WTC11 (cell line): Measurements from ENCODE around the gene STRA6. TPM values are rescaled to one million over a fixed set of nuclear protein-coding genes. Genes with fewer than 3 reads are reported as not detected.

ENCODE experiments used
- ATAC-seq: fragments of 200-7000 bp; cut with Tn5 transposase; 2 replicates; pipeline ENCODE4 v1.10.0; 2021; ENCODE audit warnings: mild to moderate bottlenecking, moderate library complexity
- CTCF ChIA-PET: fragments of 300-600 bp; sonication (Branson Sonifier 250); formaldehyde crosslinking; loops from one replicate; lab custom pipeline; 2021; ENCODE audit warnings: antibody characterized with exemption; lab: Charles Lee
- POLR2A ChIA-PET: fragments of 350-600 bp; sonication (Branson Sonifier 250); formaldehyde crosslinking; loops from one replicate; lab custom pipeline; 2021; ENCODE audit warnings: antibody characterized with exemption; lab: Charles Lee
- DNase-seq: peaks from one replicate; pipeline ENCODE4 v3.0.0; 2021; ENCODE audit warnings: low spot score
- H3K27ac Mint-ChIP-seq: 2 replicates; pipeline ENCODE4 v1.8.0; 2021; ENCODE audit warnings: mixed read lengths
- H3K27me3 Mint-ChIP-seq: 2 replicates; pipeline ENCODE4 v1.8.0; 2021; ENCODE audit warnings: low read depth, mild to moderate bottlenecking, moderate library complexity, mixed read lengths
- H3K36me3 Mint-ChIP-seq: 2 replicates; pipeline ENCODE4 v1.8.0; 2021; ENCODE audit warnings: mixed read lengths
- H3K4me1 Mint-ChIP-seq: 2 replicates; pipeline ENCODE4 v1.8.0; 2022; ENCODE audit warnings: mixed read lengths
- H3K4me3 Mint-ChIP-seq: 2 replicates; pipeline ENCODE4 v1.8.0; 2021; ENCODE audit warnings: mild to moderate bottlenecking, moderate library complexity, mixed read lengths
- H3K9me3 Mint-ChIP-seq: 2 replicates; pipeline ENCODE4 v1.8.0; 2021; ENCODE audit warnings: mixed read lengths
- ATF1 ChIP-seq: sonication (generic); formaldehyde crosslinking; IDR thresholded peaks from 2 replicates; pipeline ENCODE4 v1.8.1; 2023; ENCODE audit warnings: mild to moderate bottlenecking, moderate library complexity, missing genetic modification reagents
- FOXK1 ChIP-seq: sonication (generic); formaldehyde crosslinking; IDR thresholded peaks from 2 replicates; pipeline ENCODE4 v1.8.0; 2022; ENCODE audit warnings: mild to moderate bottlenecking, moderate library complexity, missing genetic modification reagents
- MYBL2 ChIP-seq: sonication (generic); formaldehyde crosslinking; IDR thresholded peaks from 2 replicates; pipeline ENCODE4 v1.8.1; 2023; ENCODE audit warnings: mild to moderate bottlenecking, moderate library complexity, missing genetic modification reagents
- NFYB ChIP-seq: sonication (generic); formaldehyde crosslinking; conservative IDR thresholded peaks from 2 replicates; pipeline ENCODE4 v1.8.0; 2022; ENCODE audit warnings: low read depth, missing genetic modification reagents
- RORB ChIP-seq: fragments of 250-450 bp; sonication (Bioruptor Pico); IDR thresholded peaks from 2 replicates; pipeline ENCODE4 v1.9.0; 2021; ENCODE audit warnings: mild to moderate bottlenecking
- SMAD4 ChIP-seq: sonication (generic); formaldehyde crosslinking; IDR thresholded peaks from 2 replicates; pipeline ENCODE4 v1.8.0; 2022; ENCODE audit warnings: mild to moderate bottlenecking, missing genetic modification reagents
- SP1 ChIP-seq: sonication (generic); formaldehyde crosslinking; conservative IDR thresholded peaks from 2 replicates; pipeline ENCODE4 v1.8.1; 2022; ENCODE audit warnings: missing genetic modification reagents
- TEAD1 ChIP-seq: sonication (generic); formaldehyde crosslinking; IDR thresholded peaks from 2 replicates; pipeline ENCODE4 v1.8.0; 2022; ENCODE audit warnings: mild to moderate bottlenecking, missing genetic modification reagents
- ZNF219 ChIP-seq: sonication (generic); formaldehyde crosslinking; IDR thresholded peaks from 2 replicates; pipeline ENCODE4 v1.8.0; 2023; ENCODE audit warnings: missing genetic modification reagents, mild to moderate bottlenecking, borderline replicate concordance
- ZNF317 ChIP-seq: sonication (generic); formaldehyde crosslinking; IDR thresholded peaks from 2 replicates; pipeline ENCODE4 v1.8.1; 2023; ENCODE audit warnings: low read depth, mild to moderate bottlenecking, moderate library complexity, missing genetic modification reagents, borderline replicate concordance
- ZNF396 ChIP-seq: fragments of 250-450 bp; sonication (Bioruptor Pico); IDR thresholded peaks from 2 replicates; pipeline ENCODE4 v1.8.0; 2021; ENCODE audit warnings: mild to moderate bottlenecking, moderate library complexity, borderline replicate concordance
- total RNA-seq: library from RNA; stranded (reverse); gene quantifications from 3 replicates; pipeline ENCODE4 v1.2.3, GENCODE V29; 2021
- TF ChIP-seq, protein P1 (sequence below): sonication (generic); formaldehyde crosslinking; IDR thresholded peaks from 2 replicates; pipeline ENCODE4 v1.8.0; 2023; ENCODE audit warnings: mild to moderate bottlenecking, missing genetic modification reagents
- TF ChIP-seq, protein P2 (sequence below): fragments of 250-450 bp; sonication (Bioruptor Pico); IDR thresholded peaks from 2 replicates; pipeline ENCODE4 v1.9.0; 2021; ENCODE audit warnings: mild to moderate bottlenecking
- TF ChIP-seq, protein P3 (sequence below): fragments of 250-450 bp; sonication (Bioruptor Pico); IDR thresholded peaks from 2 replicates; pipeline ENCODE4 v1.9.0; 2021; ENCODE audit warnings: mild to moderate bottlenecking
- TF ChIP-seq, protein P4 (sequence below): sonication (generic); formaldehyde crosslinking; IDR thresholded peaks from 2 replicates; pipeline ENCODE4 v1.8.1; 2023; ENCODE audit warnings: mild to moderate bottlenecking, missing genetic modification reagents
- TF ChIP-seq, protein P5 (sequence below): sonication (generic); formaldehyde crosslinking; IDR thresholded peaks from 2 replicates; pipeline ENCODE4 v1.8.1; 2023; ENCODE audit warnings: mild to moderate bottlenecking, missing genetic modification reagents, borderline replicate concordance
- TF ChIP-seq, protein P6 (sequence below): sonication (generic); formaldehyde crosslinking; conservative IDR thresholded peaks from 2 replicates; pipeline ENCODE4 v1.8.1; 2023; ENCODE audit warnings: mild to moderate bottlenecking, low read depth, missing genetic modification reagents, moderate library complexity

The STRA6 gene
- total RNA-seq, 1 experiment from 2014 or later, result 23.2 TPM

DNA sequence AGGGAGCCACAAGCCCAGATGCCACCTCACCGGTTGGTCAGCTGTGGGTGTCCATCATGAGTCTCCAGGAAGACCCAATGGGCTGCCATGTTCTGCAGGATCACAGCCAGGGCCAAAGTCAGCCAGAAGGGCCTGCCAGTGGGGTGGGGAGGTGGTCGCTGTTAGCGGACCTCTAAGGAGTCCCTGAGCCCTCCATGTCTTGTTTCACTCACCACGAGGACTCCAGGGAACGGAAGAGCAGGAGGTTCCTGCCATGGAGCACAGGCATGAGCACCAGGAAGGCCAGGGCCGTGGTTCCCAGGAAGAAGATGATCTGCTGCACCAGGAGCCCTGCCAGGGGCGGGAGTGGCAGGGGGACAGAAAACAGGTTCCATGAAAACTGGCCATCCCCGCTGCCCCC, 20.5 kb downstream of the STRA6 start:
- Mint-ChIP-seq H3K27me3 (no peaks in the 10 kb centered on the region; the same call in 1 of the 2 replicates), H3K4me1 (peaks cover 17% of the 10 kb centered on the region), H3K9me3 (no peaks in the 10 kb centered on the region), H3K27ac (no peak overlapping the region), H3K4me3 (no peak overlapping the region), H3K36me3 (peaks cover 8% of the 10 kb centered on the region; the same call in 1 of the 2 replicates)
- ChIA-PET POLR2A (no interaction called here), CTCF (interaction anchor here (1.6 kb wide), 1 partner anchor 127 kb away, joined by 4 read pairs; no protein-coding TSS in a partner anchor)
- ATAC-seq (no peak), DNase-seq (no peak)
- no peak for TF ChIP-seq NFYB
- TF ChIP-seq, protein P1, sequence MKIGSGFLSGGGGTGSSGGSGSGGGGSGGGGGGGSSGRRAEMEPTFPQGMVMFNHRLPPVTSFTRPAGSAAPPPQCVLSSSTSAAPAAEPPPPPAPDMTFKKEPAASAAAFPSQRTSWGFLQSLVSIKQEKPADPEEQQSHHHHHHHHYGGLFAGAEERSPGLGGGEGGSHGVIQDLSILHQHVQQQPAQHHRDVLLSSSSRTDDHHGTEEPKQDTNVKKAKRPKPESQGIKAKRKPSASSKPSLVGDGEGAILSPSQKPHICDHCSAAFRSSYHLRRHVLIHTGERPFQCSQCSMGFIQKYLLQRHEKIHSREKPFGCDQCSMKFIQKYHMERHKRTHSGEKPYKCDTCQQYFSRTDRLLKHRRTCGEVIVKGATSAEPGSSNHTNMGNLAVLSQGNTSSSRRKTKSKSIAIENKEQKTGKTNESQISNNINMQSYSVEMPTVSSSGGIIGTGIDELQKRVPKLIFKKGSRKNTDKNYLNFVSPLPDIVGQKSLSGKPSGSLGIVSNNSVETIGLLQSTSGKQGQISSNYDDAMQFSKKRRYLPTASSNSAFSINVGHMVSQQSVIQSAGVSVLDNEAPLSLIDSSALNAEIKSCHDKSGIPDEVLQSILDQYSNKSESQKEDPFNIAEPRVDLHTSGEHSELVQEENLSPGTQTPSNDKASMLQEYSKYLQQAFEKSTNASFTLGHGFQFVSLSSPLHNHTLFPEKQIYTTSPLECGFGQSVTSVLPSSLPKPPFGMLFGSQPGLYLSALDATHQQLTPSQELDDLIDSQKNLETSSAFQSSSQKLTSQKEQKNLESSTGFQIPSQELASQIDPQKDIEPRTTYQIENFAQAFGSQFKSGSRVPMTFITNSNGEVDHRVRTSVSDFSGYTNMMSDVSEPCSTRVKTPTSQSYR (CRISPR knock-in tag), result no peak
- TF ChIP-seq ZNF219, result no peak
- TF ChIP-seq, protein P2, sequence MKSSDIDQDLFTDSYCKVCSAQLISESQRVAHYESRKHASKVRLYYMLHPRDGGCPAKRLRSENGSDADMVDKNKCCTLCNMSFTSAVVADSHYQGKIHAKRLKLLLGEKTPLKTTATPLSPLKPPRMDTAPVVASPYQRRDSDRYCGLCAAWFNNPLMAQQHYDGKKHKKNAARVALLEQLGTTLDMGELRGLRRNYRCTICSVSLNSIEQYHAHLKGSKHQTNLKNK (CRISPR knock-in tag), result no peak
- TF ChIP-seq, protein P3, sequence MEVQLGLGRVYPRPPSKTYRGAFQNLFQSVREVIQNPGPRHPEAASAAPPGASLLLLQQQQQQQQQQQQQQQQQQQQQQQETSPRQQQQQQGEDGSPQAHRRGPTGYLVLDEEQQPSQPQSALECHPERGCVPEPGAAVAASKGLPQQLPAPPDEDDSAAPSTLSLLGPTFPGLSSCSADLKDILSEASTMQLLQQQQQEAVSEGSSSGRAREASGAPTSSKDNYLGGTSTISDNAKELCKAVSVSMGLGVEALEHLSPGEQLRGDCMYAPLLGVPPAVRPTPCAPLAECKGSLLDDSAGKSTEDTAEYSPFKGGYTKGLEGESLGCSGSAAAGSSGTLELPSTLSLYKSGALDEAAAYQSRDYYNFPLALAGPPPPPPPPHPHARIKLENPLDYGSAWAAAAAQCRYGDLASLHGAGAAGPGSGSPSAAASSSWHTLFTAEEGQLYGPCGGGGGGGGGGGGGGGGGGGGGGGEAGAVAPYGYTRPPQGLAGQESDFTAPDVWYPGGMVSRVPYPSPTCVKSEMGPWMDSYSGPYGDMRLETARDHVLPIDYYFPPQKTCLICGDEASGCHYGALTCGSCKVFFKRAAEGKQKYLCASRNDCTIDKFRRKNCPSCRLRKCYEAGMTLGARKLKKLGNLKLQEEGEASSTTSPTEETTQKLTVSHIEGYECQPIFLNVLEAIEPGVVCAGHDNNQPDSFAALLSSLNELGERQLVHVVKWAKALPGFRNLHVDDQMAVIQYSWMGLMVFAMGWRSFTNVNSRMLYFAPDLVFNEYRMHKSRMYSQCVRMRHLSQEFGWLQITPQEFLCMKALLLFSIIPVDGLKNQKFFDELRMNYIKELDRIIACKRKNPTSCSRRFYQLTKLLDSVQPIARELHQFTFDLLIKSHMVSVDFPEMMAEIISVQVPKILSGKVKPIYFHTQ, result no peak
- TF ChIP-seq RORB (CRISPR knock-in tag), result no peak
- TF ChIP-seq SP1 (CRISPR knock-in tag), result no peak
- no peak for TF ChIP-seq SMAD4
- TF ChIP-seq, protein P4, sequence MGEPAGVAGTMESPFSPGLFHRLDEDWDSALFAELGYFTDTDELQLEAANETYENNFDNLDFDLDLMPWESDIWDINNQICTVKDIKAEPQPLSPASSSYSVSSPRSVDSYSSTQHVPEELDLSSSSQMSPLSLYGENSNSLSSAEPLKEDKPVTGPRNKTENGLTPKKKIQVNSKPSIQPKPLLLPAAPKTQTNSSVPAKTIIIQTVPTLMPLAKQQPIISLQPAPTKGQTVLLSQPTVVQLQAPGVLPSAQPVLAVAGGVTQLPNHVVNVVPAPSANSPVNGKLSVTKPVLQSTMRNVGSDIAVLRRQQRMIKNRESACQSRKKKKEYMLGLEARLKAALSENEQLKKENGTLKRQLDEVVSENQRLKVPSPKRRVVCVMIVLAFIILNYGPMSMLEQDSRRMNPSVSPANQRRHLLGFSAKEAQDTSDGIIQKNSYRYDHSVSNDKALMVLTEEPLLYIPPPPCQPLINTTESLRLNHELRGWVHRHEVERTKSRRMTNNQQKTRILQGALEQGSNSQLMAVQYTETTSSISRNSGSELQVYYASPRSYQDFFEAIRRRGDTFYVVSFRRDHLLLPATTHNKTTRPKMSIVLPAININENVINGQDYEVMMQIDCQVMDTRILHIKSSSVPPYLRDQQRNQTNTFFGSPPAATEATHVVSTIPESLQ (CRISPR knock-in tag), result no peak
- TF ChIP-seq, protein P5, sequence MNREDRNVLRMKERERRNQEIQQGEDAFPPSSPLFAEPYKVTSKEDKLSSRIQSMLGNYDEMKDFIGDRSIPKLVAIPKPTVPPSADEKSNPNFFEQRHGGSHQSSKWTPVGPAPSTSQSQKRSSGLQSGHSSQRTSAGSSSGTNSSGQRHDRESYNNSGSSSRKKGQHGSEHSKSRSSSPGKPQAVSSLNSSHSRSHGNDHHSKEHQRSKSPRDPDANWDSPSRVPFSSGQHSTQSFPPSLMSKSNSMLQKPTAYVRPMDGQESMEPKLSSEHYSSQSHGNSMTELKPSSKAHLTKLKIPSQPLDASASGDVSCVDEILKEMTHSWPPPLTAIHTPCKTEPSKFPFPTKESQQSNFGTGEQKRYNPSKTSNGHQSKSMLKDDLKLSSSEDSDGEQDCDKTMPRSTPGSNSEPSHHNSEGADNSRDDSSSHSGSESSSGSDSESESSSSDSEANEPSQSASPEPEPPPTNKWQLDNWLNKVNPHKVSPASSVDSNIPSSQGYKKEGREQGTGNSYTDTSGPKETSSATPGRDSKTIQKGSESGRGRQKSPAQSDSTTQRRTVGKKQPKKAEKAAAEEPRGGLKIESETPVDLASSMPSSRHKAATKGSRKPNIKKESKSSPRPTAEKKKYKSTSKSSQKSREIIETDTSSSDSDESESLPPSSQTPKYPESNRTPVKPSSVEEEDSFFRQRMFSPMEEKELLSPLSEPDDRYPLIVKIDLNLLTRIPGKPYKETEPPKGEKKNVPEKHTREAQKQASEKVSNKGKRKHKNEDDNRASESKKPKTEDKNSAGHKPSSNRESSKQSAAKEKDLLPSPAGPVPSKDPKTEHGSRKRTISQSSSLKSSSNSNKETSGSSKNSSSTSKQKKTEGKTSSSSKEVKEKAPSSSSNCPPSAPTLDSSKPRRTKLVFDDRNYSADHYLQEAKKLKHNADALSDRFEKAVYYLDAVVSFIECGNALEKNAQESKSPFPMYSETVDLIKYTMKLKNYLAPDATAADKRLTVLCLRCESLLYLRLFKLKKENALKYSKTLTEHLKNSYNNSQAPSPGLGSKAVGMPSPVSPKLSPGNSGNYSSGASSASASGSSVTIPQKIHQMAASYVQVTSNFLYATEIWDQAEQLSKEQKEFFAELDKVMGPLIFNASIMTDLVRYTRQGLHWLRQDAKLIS (CRISPR knock-in tag), result no peak
- no peak for TF ChIP-seq MYBL2 (CRISPR knock-in tag)
- TF ChIP-seq ATF1 (CRISPR knock-in tag), result no peak

DNA sequence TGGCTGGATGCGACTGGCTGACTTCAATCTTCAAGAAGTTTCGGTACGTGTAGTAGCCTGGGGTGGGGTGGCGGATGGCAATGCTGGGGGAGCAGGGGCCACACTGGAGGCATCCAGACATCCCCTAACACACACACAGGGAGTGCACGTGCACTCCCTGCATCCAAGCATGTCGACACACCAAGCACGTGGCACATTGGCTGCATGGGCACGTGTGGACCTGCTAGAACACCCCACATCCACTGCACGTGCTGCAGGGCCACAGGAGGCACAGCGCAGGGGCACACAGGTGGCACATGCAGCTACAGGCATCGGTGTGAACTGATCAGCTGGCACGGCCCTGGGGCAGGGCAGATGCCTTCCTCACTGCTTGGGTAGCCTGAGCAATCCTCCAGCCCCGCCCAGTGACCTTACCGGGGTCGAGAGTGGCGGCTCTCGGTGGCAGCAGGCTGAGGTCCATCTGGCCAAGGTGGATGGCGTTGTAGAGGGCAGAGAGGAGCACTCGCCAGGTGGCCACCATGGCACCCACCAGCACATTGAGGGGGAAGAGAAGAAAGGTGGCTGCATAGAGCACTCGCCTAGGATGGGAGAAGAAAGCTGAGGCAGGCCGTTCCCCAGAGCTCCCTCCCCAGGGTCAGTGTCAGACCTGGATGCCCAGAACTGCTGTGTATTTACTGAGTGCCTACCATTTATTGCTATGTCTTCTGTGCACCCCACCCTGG, 21.5 kb downstream of the STRA6 start:
- ChIA-PET CTCF (interaction anchor here (0.6 to 1.6 kb wide), 2 partner anchors 128 to 706 kb away, joined by 3 to 4 read pairs; no protein-coding TSS in a partner anchor), POLR2A (no interaction called here)
- peaks cover 28% of the 10 kb centered on the region for H3K4me1 Mint-ChIP-seq
- H3K36me3 Mint-ChIP-seq, result peaks cover 8% of the 10 kb centered on the region; the same call in 1 of the 2 replicates
- DNase-seq (no peak), ATAC-seq (no peak)
- no peak overlapping the region for H3K4me3 Mint-ChIP-seq
- no peaks in the 10 kb centered on the region; the same call in 1 of the 2 replicates for H3K27me3 Mint-ChIP-seq
- no peak overlapping the region for H3K27ac Mint-ChIP-seq
- no peaks in the 10 kb centered on the region for H3K9me3 Mint-ChIP-seq
- TF ChIP-seq MYBL2 (CRISPR knock-in tag) (no peak), ZNF317 (CRISPR knock-in tag) (no peak), ZNF396 (no peak), TEAD1 (CRISPR knock-in tag) (no peak), FOXK1 (CRISPR knock-in tag) (no peak)
- TF ChIP-seq, protein P6, sequence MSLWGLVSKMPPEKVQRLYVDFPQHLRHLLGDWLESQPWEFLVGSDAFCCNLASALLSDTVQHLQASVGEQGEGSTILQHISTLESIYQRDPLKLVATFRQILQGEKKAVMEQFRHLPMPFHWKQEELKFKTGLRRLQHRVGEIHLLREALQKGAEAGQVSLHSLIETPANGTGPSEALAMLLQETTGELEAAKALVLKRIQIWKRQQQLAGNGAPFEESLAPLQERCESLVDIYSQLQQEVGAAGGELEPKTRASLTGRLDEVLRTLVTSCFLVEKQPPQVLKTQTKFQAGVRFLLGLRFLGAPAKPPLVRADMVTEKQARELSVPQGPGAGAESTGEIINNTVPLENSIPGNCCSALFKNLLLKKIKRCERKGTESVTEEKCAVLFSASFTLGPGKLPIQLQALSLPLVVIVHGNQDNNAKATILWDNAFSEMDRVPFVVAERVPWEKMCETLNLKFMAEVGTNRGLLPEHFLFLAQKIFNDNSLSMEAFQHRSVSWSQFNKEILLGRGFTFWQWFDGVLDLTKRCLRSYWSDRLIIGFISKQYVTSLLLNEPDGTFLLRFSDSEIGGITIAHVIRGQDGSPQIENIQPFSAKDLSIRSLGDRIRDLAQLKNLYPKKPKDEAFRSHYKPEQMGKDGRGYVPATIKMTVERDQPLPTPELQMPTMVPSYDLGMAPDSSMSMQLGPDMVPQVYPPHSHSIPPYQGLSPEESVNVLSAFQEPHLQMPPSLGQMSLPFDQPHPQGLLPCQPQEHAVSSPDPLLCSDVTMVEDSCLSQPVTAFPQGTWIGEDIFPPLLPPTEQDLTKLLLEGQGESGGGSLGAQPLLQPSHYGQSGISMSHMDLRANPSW (CRISPR knock-in tag), result no peak
